Skin of body (tissue), 2 donors: Measurements from ENCODE around the gene SYVN1. TPM values are rescaled to one million over a fixed set of nuclear protein-coding genes. Genes with fewer than 3 reads are reported as not detected.

Source experiments
- DNase-seq: peaks from one replicate; lab custom pipeline; 2025; lab: John Stamatoyannopoulos, UW
- total RNA-seq: library from RNA; depleted of rRNA; stranded (reverse); fragments of >200 nt; gene quantifications from one replicate; pipeline ENCODE4 v1.2.3, GENCODE V29; 2014

Gene SYVN1
- total RNA-seq, 1 donor from 2014 or later = 12.0 TPM

- no peak for DNase-seq
These were observed 21.6 kb downstream of the SYVN1 start for GRCh38 chr11:65112546-65113360.

GRCh38 chr11:65111744-65112545 lies 22.4 kb downstream of the SYVN1 start, which contains the start of gene TM7SF2:
TM7SF2 (plus strand) TSS chr11:65111872; CDS start chr11:65112016, 144 bp downstream.
- DNase-seq = peak; percentile 62

GRCh38 chr11:65111159-65111743 lies 23.1 kb downstream of the SYVN1 start:
- DNase-seq = no peak

- DNase-seq = peak; percentile 55
These were observed 23.9 kb downstream of the SYVN1 start for GRCh38 chr11:65110354-65110861.

- no peak for DNase-seq
These were observed 24.8 kb downstream of the SYVN1 start for GRCh38 chr11:65109231-65110198.

GRCh38 chr11:65108469-65109123 lies 25.7 kb downstream of the SYVN1 start:
- DNase-seq = no peak

- DNase-seq = no peak
These were observed 26.4 kb downstream of the SYVN1 start for GRCh38 chr11:65107751-65108468.

GRCh38 chr11:65107078-65107477 lies 27.2 kb downstream of the SYVN1 start:
- no peak for DNase-seq

- no peak for DNase-seq
These were observed 29.7 kb downstream of the SYVN1 start for GRCh38 chr11:65104628-65105027.

- no peak for DNase-seq
These were observed 30.8 kb downstream of the SYVN1 start for GRCh38 chr11:65103476-65103875.

- no peak for DNase-seq
These were observed 31.9 kb downstream of the SYVN1 start for GRCh38 chr11:65102142-65103095.

GRCh38 chr11:65100674-65101350 lies 33.5 kb downstream of the SYVN1 start:
- no peak for DNase-seq

- DNase-seq = no peak
These were observed 37.4 kb downstream of the SYVN1 start for GRCh38 chr11:65096926-65097325.

- peak; percentile 93 for DNase-seq
These were observed 38.1 kb downstream of the SYVN1 start, which contains the start of gene VPS51 for GRCh38 chr11:65095974-65096806. VPS51 (plus strand) TSS chr11:65096214; CDS start chr11:65096251, 37 bp downstream.

GRCh38 chr11:65095427-65095826 lies 38.9 kb downstream of the SYVN1 start:
- DNase-seq = no peak

GRCh38 chr11:65090628-65091027 lies 43.7 kb downstream of the SYVN1 start:
- no peak for DNase-seq

GRCh38 chr11:65089621-65090020 lies 44.7 kb downstream of the SYVN1 start:
- DNase-seq = no peak
